Prostate gland (tissue), 2 donors: ENCODE results near the gene ASPN.

Experiments used
- POLR2AphosphoS5 ChIP-seq: sonication (generic); formaldehyde crosslinking; IDR thresholded peaks from one replicate; pipeline ENCODE4 v1.6.1; 2017; ENCODE audit warnings: antibody characterized with exemption
- TF ChIP-seq, protein P1 (sequence below), 4 experiments: fragments of 200-600 bp in 2 of 4; fragments of 450-650 bp in 2 of 4; sonication (generic) in 2 of 4; IDR thresholded peaks; 1 replicate in 3 of 4; 2 replicates in 1 of 4; pipeline ENCODE4 v1.5.1; 2016 to 2019; ENCODE audit warnings: antibody characterized with exemption in 4 of 4, mild to moderate bottlenecking in 2 of 4, moderate library complexity in 2 of 4

DNA sequence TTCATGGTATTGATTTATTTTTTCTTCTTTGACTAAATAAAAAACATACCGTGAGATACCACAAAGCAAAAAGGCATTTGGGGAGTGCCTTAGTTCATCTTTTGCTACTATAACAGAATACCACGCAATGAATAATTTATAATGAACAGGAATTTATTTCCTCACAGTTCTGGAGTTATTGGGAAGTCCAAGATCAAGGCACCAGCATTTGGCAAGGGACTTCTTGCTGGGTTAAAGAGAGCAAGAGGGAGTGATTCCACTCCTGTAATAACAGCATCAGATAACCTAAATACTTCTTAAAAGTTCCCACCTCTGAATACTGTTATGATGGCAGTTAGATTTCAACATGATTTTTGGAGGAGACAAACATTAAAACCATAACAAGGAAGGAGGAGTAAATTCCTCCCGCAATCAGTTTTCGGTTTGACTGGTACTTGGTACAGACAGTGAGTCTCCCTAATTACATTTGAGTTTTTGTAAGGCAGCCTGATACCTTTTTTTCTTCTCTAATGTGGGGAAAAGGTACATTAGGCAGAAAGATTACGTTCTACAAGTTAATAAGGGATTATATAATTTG is 49.2 kb downstream of the ASPN start:
- no peak for TF ChIP-seq POLR2AphosphoS5
- TF ChIP-seq, protein P1, sequence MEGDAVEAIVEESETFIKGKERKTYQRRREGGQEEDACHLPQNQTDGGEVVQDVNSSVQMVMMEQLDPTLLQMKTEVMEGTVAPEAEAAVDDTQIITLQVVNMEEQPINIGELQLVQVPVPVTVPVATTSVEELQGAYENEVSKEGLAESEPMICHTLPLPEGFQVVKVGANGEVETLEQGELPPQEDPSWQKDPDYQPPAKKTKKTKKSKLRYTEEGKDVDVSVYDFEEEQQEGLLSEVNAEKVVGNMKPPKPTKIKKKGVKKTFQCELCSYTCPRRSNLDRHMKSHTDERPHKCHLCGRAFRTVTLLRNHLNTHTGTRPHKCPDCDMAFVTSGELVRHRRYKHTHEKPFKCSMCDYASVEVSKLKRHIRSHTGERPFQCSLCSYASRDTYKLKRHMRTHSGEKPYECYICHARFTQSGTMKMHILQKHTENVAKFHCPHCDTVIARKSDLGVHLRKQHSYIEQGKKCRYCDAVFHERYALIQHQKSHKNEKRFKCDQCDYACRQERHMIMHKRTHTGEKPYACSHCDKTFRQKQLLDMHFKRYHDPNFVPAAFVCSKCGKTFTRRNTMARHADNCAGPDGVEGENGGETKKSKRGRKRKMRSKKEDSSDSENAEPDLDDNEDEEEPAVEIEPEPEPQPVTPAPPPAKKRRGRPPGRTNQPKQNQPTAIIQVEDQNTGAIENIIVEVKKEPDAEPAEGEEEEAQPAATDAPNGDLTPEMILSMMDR (IDR thresholded peaks at IDR 0.05): no peak
